Measurements from ENCODE around the gene INTS3. TPM values are rescaled to one million over a fixed set of nuclear protein-coding genes. Genes with fewer than 3 reads are reported as not detected.

Gene INTS3
- total and polyA plus RNA-seq, 2 of the 8 experiments (the other 6 are each of a cell fraction or from before 2014, with no cell fraction given), result 66.8 to 93.2 TPM

GRCh38 chr1:153793973-153794615, 66.2 kb downstream of the INTS3 start (continued):
- TF ChIP-seq NANOG (IDR thresholded peaks at IDR 0.05; ENCODE audit: insufficient read depth, low read depth, low read length, poor library complexity, severe bottlenecking), result no peak
- TF ChIP-seq EGR1 (IDR thresholded peaks at IDR 0.05; ENCODE audit: borderline replicate concordance, low read depth, low read length), result no peak
- TF ChIP-seq TAF1 (IDR thresholded peaks at IDR 0.05; ENCODE audit: low read depth, low read length), result no peak
- TF ChIP-seq PHF8 (conservative IDR thresholded peaks at IDR 0.05; ENCODE audit: low read depth, low read length), result no peak
- no peak for TF ChIP-seq RAD21 (IDR thresholded peaks at IDR 0.05 in 1 of 2, conservative IDR thresholded peaks at IDR 0.05 in 1 of 2; ENCODE audit: low read depth in 2 of 2, low read length in 2 of 2)
- TF ChIP-seq RNF2 (IDR thresholded peaks at IDR 0.05; ENCODE audit: borderline replicate concordance, low read depth, low read length, missing control alignments, poor library complexity, severe bottlenecking), result no peak
- TF ChIP-seq SIX5 (IDR thresholded peaks at IDR 0.05; ENCODE audit: low read depth, low read length), result no peak
- TF ChIP-seq SP2 (IDR thresholded peaks at IDR 0.05; ENCODE audit: low read length), result no peak
- no peak for TF ChIP-seq ATF3 (IDR thresholded peaks at IDR 0.05; ENCODE audit: insufficient read depth, low read depth, low read length)

All from H1 (cell line).